ENCODE results near the gene ANTXRL. TPM values are rescaled to one million over a fixed set of nuclear protein-coding genes. Genes with fewer than 3 reads are reported as not detected.

ANTXRL gene
- total RNA-seq = not detected in 2 replicates

DNA sequence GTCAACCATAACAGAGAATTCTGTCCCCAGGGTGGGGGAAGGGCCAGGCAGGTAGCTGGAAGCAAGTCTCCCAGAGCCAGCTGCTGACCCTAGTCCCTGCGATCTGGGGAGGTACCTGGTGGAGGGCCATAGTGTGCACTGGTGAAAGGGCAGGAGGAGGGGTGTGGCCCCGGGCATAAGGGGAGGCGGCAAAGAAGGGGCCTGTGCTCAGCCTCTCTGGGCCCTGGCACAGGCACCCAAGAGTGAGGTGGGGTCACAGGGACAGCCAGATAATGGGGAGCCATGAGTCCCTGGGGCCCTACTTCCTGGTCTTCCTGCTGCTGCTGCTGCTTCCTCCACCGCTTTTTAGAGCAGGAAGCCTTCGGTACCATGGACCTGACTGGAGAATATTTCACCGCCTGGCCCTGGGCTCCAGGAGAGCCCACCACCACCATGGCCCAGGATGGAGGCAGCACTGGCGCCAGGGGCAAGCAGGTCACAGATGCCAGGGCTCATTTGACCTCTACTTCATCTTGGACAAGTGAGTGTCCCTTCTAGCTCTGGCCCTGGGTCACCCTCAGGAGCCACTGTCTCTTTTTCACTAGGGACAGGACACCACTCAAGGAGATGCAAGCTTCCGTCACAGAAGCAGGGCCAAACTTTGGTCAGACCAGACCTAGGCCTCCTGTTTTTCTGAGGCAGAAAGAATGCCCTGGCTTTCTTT, at the start of gene ANTXRL:
Gene ANTXRL (plus strand): TSS at position 7 of the 703 bp plus-strand sequence. CDS start 266 bp downstream, at position 273.

GRCh38 chr10:46375406-46375805, 88.6 kb downstream of the ANTXRL start, which contains the start of gene ANXA8L1:
ANXA8L1 (plus strand) TSS chr10:46375776; CDS start chr10:46375852, 76 bp downstream.

Other genes with a start within 250 kb of the ANTXRL start
- not detected in 2 replicates for gene MSMB, start 240.7 kb upstream of the ANTXRL start, total RNA-seq
- 10.3 and 13.8 TPM in 2 replicates for gene ANXA8L1, start 88.8 kb downstream of the ANTXRL start, total RNA-seq
- gene NPY4R, start 179.0 kb downstream of the ANTXRL start, total RNA-seq = 0.22 TPM in 1 of 2 replicates, not detected in the other